ENCODE results near the gene RSBN1L. TPM values are rescaled to one million over a fixed set of nuclear protein-coding genes. Genes with fewer than 3 reads are reported as not detected.

The RSBN1L gene
- total RNA-seq, 1 donor from 2014 or later, result 28.8 TPM

GRCh38 chr7:77796109-77796508, 99.8 kb downstream of the RSBN1L start:
- Mint-ChIP-seq H3K27me3 (ENCODE audit: low read depth) (no peaks in the 10 kb centered on the region), H3K4me3 (ENCODE audit: low read depth) (peak overlapping the region; percentile 96), H3K9me3 (no peaks in the 10 kb centered on the region), H3K36me3 (ENCODE audit: low read depth) (peaks cover 27% of the 10 kb centered on the region), H3K27ac (peak overlapping the region; percentile 9), H3K4me1 (ENCODE audit: low read depth) (peaks cover 42% of the 10 kb centered on the region)
- intact Hi-C loops (cut with micrococcal nuclease), result loop anchor here (5.0 to 10.0 kb wide), 2 partner anchors 39 to 219 kb away; no protein-coding TSS in a partner anchor
- DNase-seq (ENCODE audit: low spot score), result no peak

GRCh38 chr7:77796960-77797359, 100.7 kb downstream of the RSBN1L start:
- no peak for DNase-seq (ENCODE audit: low spot score)
- Mint-ChIP-seq H3K27ac (no peak overlapping the region), H3K36me3 (ENCODE audit: low read depth) (peaks cover 31% of the 10 kb centered on the region), H3K4me3 (ENCODE audit: low read depth) (peak overlapping the region; percentile 96), H3K9me3 (no peaks in the 10 kb centered on the region), H3K27me3 (ENCODE audit: low read depth) (no peaks in the 10 kb centered on the region), H3K4me1 (ENCODE audit: low read depth) (peaks cover 48% of the 10 kb centered on the region)
- intact Hi-C loops (cut with micrococcal nuclease), result loop anchor here (5.0 to 10.0 kb wide), 2 partner anchors 40 to 218 kb away; no protein-coding TSS in a partner anchor

GRCh38 chr7:77797734-77798393, 101.6 kb downstream of the RSBN1L start:
- no peaks in the 10 kb centered on the region for H3K27me3 Mint-ChIP-seq (ENCODE audit: low read depth)
- H3K27ac Mint-ChIP-seq, result peak overlapping the region; percentile 96
- no peaks in the 10 kb centered on the region for H3K9me3 Mint-ChIP-seq
- intact Hi-C loops (cut with micrococcal nuclease), result loop anchor here (1.0 to 10.0 kb wide), 7 partner anchors 33 to 261 kb away; partner anchors contain the start of genes PTPN12 and RSBN1L
- H3K4me3 Mint-ChIP-seq (ENCODE audit: low read depth), result peak overlapping the region; percentile 96
- peaks cover 39% of the 10 kb centered on the region for H3K36me3 Mint-ChIP-seq (ENCODE audit: low read depth)
- peaks cover 57% of the 10 kb centered on the region for H3K4me1 Mint-ChIP-seq (ENCODE audit: low read depth)
- DNase-seq (ENCODE audit: low spot score), result no peak

GRCh38 chr7:77798394-77799077, 102.3 kb downstream of the RSBN1L start, which contains the start of the genes PHTF2 and TMEM60:
TSS of gene PHTF2 (plus strand) at chr7:77798773.
TSS of gene TMEM60 (minus strand) at chr7:77798434. CDS start at chr7:77794373, 4,061 bp downstream.
- H3K4me3 Mint-ChIP-seq (ENCODE audit: low read depth), result peak within 1 kb of the TSS; percentile 96
- peak within 1 kb of the TSS; percentile 96 for H3K27ac Mint-ChIP-seq
- H3K27me3 Mint-ChIP-seq (ENCODE audit: low read depth), result no peaks in the 10 kb centered on the region
- H3K9me3 Mint-ChIP-seq, result no peaks in the 10 kb centered on the region
- intact Hi-C loops (cut with micrococcal nuclease), result loop anchor here (1.0 to 10.0 kb wide), 7 partner anchors 33 to 262 kb away; partner anchors contain the start of genes PTPN12 and RSBN1L
- peak; percentile 94 for DNase-seq (ENCODE audit: low spot score)
- peaks cover 63% of the 10 kb centered on the region for H3K4me1 Mint-ChIP-seq (ENCODE audit: low read depth)
- peaks cover 44% of the 10 kb centered on the region for H3K36me3 Mint-ChIP-seq (ENCODE audit: low read depth)

- H3K36me3 Mint-ChIP-seq (ENCODE audit: low read depth), result peaks cover 43% of the 10 kb centered on the region
- peaks cover 65% of the 10 kb centered on the region for H3K4me1 Mint-ChIP-seq (ENCODE audit: low read depth)
- peak overlapping the region; percentile 96 for H3K27ac Mint-ChIP-seq
- no peaks in the 10 kb centered on the region for H3K27me3 Mint-ChIP-seq (ENCODE audit: low read depth)
- intact Hi-C loops (cut with micrococcal nuclease), result loop anchor here (2.0 to 10.0 kb wide), 4 partner anchors 42 to 263 kb away; partner anchors contain the start of gene PTPN12
- DNase-seq (ENCODE audit: low spot score), result peak; percentile 22
- H3K9me3 Mint-ChIP-seq, result peaks cover 4% of the 10 kb centered on the region
- peak overlapping the region; percentile 96 for H3K4me3 Mint-ChIP-seq (ENCODE audit: low read depth)
These were observed 103.1 kb downstream of the RSBN1L start for GRCh38 chr7:77799078-77799964.

- Mint-ChIP-seq H3K4me3 (ENCODE audit: low read depth) (peak overlapping the region; percentile 96), H3K4me1 (ENCODE audit: low read depth) (peaks cover 67% of the 10 kb centered on the region), H3K27ac (peak overlapping the region; percentile 96), H3K27me3 (ENCODE audit: low read depth) (no peaks in the 10 kb centered on the region), H3K9me3 (peaks cover 12% of the 10 kb centered on the region), H3K36me3 (ENCODE audit: low read depth) (peaks cover 45% of the 10 kb centered on the region)
- intact Hi-C loops (cut with micrococcal nuclease), result no loop called here
- DNase-seq (ENCODE audit: low spot score), result no peak
These were observed 103.9 kb downstream of the RSBN1L start for GRCh38 chr7:77800158-77800557.

- H3K36me3 Mint-ChIP-seq (ENCODE audit: low read depth), result peaks cover 51% of the 10 kb centered on the region
- H3K9me3 Mint-ChIP-seq, result peaks cover 17% of the 10 kb centered on the region
- peaks cover 68% of the 10 kb centered on the region for H3K4me1 Mint-ChIP-seq (ENCODE audit: low read depth)
- peak overlapping the region; percentile 96 for H3K4me3 Mint-ChIP-seq (ENCODE audit: low read depth)
- no peaks in the 10 kb centered on the region for H3K27me3 Mint-ChIP-seq (ENCODE audit: low read depth)
- DNase-seq (ENCODE audit: low spot score), result no peak
- intact Hi-C loops (cut with micrococcal nuclease), result no loop called here
- no peak overlapping the region for H3K27ac Mint-ChIP-seq
These were observed 104.5 kb downstream of the RSBN1L start for GRCh38 chr7:77800730-77801129.

- Mint-ChIP-seq H3K4me1 (ENCODE audit: low read depth) (peaks cover 53% of the 10 kb centered on the region), H3K9me3 (peaks cover 36% of the 10 kb centered on the region), H3K27me3 (ENCODE audit: low read depth) (no peaks in the 10 kb centered on the region), H3K4me3 (ENCODE audit: low read depth) (peak overlapping the region; percentile 55), H3K27ac (peak overlapping the region; percentile 84), H3K36me3 (ENCODE audit: low read depth) (peaks cover 65% of the 10 kb centered on the region)
- intact Hi-C loops (cut with micrococcal nuclease), result no loop called here
- no peak for DNase-seq (ENCODE audit: low spot score)
These were observed 106.5 kb downstream of the RSBN1L start for GRCh38 chr7:77802557-77803405.

- intact Hi-C loops (cut with micrococcal nuclease), result no loop called here
- Mint-ChIP-seq H3K36me3 (ENCODE audit: low read depth) (peaks cover 81% of the 10 kb centered on the region), H3K4me3 (ENCODE audit: low read depth) (no peak overlapping the region), H3K9me3 (peaks cover 52% of the 10 kb centered on the region), H3K27me3 (ENCODE audit: low read depth) (no peaks in the 10 kb centered on the region), H3K27ac (no peak overlapping the region), H3K4me1 (ENCODE audit: low read depth) (peaks cover 44% of the 10 kb centered on the region)
- DNase-seq (ENCODE audit: low spot score), result no peak
These were observed 110.2 kb downstream of the RSBN1L start for GRCh38 chr7:77806425-77806824.

GRCh38 chr7:77808517-77808916, 112.3 kb downstream of the RSBN1L start:
- Mint-ChIP-seq H3K9me3 (peaks cover 52% of the 10 kb centered on the region), H3K4me3 (ENCODE audit: low read depth) (no peak overlapping the region), H3K4me1 (ENCODE audit: low read depth) (peaks cover 40% of the 10 kb centered on the region), H3K27ac (no peak overlapping the region), H3K36me3 (ENCODE audit: low read depth) (peaks cover 82% of the 10 kb centered on the region), H3K27me3 (ENCODE audit: low read depth) (no peaks in the 10 kb centered on the region)
- intact Hi-C loops (cut with micrococcal nuclease), result no loop called here
- DNase-seq (ENCODE audit: low spot score), result no peak

- intact Hi-C loops (cut with micrococcal nuclease), result no loop called here
- Mint-ChIP-seq H3K4me3 (ENCODE audit: low read depth) (no peak overlapping the region), H3K27me3 (ENCODE audit: low read depth) (no peaks in the 10 kb centered on the region), H3K27ac (no peak overlapping the region), H3K9me3 (peaks cover 39% of the 10 kb centered on the region), H3K4me1 (ENCODE audit: low read depth) (peaks cover 31% of the 10 kb centered on the region), H3K36me3 (ENCODE audit: low read depth) (peaks cover 80% of the 10 kb centered on the region)
- no peak for DNase-seq (ENCODE audit: low spot score)
These were observed 115.4 kb downstream of the RSBN1L start for GRCh38 chr7:77811516-77812289.

Measured in activated T-helper 2 cell treated with anti-CD3 and anti-CD28 coated beads, Interferon-gamma antibody, Interleukin-2, Interleukin-4, amounts not matched to agents 10 μg/mL and 5 μg/mL and 100 μg/mL, durations not matched to agents 14 hours and 24 hours and 36 hours (primary cell).